Uterus (tissue), 2 donors: ENCODE results near the gene NRG4.

Source experiments
- CTCF ChIP-seq, 4 experiments: fragments of 200-600 bp in 2 of 4; fragments of 450-650 bp in 2 of 4; sonication (generic) in 2 of 4; IDR thresholded peaks; one replicate each; pipeline ENCODE4 v1.5.1; 2016 to 2019; ENCODE audit warnings: antibody characterized with exemption in 4 of 4, mild to moderate bottlenecking in 2 of 4, moderate library complexity in 1 of 4
- POLR2A ChIP-seq, 2 donors: fragments of 450-650 bp; IDR thresholded peaks; one replicate each; pipeline ENCODE4 v1.6.1; 2016; ENCODE audit warnings: antibody characterized with exemption in 2 of 2, mild to moderate bottlenecking in 1 of 2, moderate library complexity in 1 of 2

GRCh38 chr15:76011627-76012551 is at the start of gene NRG4:
- TF ChIP-seq CTCF (IDR thresholded peaks at IDR 0.05) (no peak), POLR2A (IDR thresholded peaks at IDR 0.05) (no peak)
